RCC 7860 (cell line): ENCODE results near the gene ACOT2.
"Not testable (repeated sequence)": the region's sequence is repeated elsewhere in the genome, so short reads cannot be mapped to it uniquely, and the experiment has no call there.

Experiments used
- DNase-seq: peaks from one replicate; pipeline ENCODE4 v3.0.0-alpha.2; 2015; ENCODE audit warnings: low spot score
- FAIRE-seq: peaks from 2 replicates; lab custom pipeline; 2012; peaks lifted over from hg19 to GRCh38; lab: Jason Lieb, UNC

ACOT2 gene

DNA sequence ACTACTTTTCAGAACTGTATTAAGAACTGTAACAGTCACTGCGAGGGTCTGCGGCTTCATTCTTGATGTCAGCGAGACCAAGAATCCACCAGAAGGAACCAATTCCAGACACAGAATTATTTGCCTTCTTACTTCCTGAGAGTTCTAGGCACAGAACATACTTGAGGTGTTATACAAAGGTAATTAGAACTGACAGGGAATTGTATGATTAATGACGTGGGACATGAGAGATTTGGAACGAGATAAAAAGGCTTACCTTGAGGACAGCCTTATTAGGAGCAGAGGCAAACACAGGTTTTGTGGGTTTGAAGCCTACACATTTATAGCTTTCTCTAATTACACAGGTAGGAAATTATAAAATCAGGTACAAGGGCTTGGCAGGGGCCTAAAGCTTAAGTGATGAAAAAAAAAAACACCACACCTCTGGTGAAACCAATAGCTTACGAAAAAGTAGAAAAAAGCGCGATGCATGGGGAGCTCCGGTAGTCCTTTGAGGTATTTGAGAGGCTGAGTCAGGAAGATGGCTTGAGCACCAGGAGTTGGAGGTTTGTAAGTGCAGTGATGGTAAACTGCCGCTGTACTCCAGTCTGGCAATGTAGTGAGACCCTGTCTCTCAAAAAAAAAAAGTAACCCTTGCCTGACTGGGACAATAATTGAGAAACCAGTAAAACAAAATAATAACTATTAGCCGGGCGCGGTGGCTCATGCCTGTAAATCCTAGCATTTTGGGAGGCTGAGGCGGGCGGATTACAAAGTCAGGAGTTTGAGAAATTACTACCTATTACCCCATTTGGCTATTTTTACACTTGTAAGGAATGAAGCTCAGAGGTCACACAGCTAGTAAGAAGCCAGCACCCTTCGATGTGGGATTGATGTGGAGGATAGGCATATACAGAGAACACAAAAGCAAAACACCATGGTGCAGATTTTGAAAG, 795 bp upstream of the ACOT2 start:
- FAIRE-seq (no peak), DNase-seq (no peak)

DNA sequence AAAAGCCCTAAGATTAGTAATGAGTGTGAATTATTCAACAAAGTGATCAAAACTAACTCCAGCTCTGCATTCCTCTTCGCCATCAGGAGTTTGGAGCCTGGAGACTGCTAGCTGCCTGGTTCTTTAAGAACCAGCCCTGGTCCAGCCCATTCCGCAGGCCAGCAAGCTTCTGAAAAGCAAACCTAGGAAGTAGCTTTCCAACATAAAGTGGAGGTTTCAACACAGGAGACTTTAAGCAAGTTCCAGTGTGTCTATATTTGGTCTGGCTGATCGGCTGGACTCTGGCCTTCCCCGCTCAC, 178 bp upstream of the ACOT2 start:
- FAIRE-seq, DNase-seq: not testable (repeated sequence)

GRCh38 chr14:73570913-73571312, 1.9 kb downstream of the ACOT2 start:
- not testable (repeated sequence) for DNase-seq, FAIRE-seq

- not testable (repeated sequence) for DNase-seq, FAIRE-seq
Measured at GRCh38 chr14:73573034-73573433, 4.0 kb downstream of the ACOT2 start.

GRCh38 chr14:73573740-73574139, 4.7 kb downstream of the ACOT2 start:
- FAIRE-seq, DNase-seq: not testable (repeated sequence)

- not testable (repeated sequence) for DNase-seq, FAIRE-seq
Measured at GRCh38 chr14:73574251-73574650, 5.2 kb downstream of the ACOT2 start.

GRCh38 chr14:73576391-73576790, 7.4 kb downstream of the ACOT2 start:
- no peak for FAIRE-seq
- no peak for DNase-seq

GRCh38 chr14:73577214-73577613, 8.2 kb downstream of the ACOT2 start:
- DNase-seq, FAIRE-seq: not testable (repeated sequence)

GRCh38 chr14:73582102-73582979, 13.3 kb downstream of the ACOT2 start:
- not testable (repeated sequence) for FAIRE-seq, DNase-seq

DNA sequence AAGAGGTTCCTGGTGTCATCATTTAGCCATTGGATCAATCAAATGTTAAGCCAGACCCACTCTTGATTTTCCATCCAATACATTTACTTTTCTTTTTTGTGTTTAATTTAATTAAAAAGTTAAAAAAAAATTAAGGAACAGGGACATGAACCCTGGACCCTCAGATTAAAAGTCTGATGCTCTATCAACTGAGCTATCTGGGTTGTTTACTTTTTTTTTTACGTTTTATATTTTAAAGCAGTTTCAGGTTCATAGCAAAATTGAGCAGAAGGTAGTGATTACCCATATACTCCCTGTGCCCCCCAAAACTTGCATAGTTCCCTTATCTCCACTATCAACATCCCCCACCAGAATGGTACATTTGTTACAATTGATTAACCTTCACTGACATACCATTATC, 19.7 kb downstream of the ACOT2 start:
- no peak for DNase-seq
- FAIRE-seq = no peak

- FAIRE-seq = no peak
Measured at GRCh38 chr14:73589116-73589515, 20.1 kb downstream of the ACOT2 start.

DNA sequence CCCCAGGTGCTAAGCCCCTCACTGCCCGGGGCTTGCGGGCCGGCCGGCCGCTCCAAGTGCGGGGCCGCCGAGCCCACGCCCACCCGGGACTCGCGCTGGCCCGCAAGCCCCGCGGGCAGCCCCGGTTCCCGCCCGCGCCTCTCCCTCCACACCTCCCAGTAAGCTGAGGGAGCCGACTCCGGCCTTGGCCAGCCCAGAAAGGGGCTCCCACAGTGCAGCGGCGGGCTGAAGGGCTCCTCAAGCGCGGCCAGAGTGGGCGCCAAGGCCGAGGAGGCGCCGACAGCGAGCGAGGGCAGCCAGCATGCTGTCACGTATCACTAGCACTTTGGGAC, 21.6 kb downstream of the ACOT2 start:
- not testable (repeated sequence) for FAIRE-seq, DNase-seq

More at GRCh38 chr14:73589116-73589515, 20.1 kb downstream of the ACOT2 start:
- no peak for DNase-seq

DNA sequence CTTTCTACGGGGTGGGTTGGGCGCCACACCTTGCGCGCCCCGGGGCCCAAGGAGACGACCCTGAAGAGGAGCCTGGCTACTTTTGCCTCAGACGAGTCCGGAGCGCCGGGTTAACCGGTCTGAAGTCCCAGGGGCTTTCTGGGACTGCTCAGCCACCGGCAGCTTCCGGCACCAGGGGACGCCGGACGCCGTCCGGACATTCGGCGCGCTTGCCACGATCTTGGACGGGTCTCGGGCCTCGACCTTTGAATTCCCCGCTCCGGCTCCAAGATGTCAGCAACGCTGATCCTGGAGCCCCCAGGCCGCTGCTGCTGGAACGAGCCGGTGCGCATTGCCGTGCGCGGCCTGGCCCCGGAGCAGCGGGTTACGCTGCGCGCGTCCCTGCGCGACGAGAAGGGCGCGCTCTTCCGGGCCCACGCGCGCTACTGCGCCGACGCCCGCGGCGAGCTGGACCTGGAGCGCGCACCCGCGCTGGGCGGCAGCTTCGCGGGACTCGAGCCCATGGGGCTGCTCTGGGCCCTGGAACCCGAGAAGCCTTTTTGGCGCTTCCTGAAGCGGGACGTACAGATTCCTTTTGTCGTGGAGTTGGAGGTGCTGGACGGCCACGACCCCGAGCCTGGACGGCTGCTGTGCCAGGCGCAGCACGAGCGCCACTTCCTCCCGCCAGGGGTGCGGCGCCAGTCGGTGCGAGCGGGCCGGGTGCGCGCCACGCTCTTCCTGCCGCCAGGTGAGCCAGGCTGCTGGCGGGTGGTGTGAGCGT, 22.9 kb downstream of the ACOT2 start, which contains the start of gene ACOT4:
Gene ACOT4, plus strand, starts transcription at position 184 of the 760 bp plus-strand sequence. Its CDS starts 87 bp downstream, at position 271.
- FAIRE-seq (no peak), DNase-seq (no peak)

- no peak for FAIRE-seq
- DNase-seq = no peak
Measured at GRCh38 chr14:73594491-73594890, 25.5 kb downstream of the ACOT2 start.

GRCh38 chr14:73599499-73599898, 30.5 kb downstream of the ACOT2 start:
- FAIRE-seq = no peak
- DNase-seq = no peak

DNA sequence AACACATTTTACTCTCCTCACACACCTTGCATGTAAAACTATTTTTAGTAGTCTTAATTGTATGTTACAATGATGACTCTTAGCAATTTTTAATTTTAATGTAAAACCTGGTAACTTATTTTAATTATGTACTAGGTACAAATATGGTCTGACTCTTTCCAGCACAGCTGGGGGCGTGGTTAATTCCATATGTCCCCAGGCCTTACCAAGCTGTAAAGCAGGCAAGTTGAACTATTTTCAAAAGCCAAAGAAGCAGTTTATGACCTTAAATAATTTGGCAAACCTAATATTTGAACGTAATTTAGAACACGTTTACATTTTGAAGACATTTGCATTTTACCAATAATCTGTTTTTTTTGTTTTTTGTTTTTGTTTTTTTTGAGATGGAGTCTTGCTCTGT, 34.0 kb downstream of the ACOT2 start:
- no peak for FAIRE-seq
- DNase-seq = no peak

DNA sequence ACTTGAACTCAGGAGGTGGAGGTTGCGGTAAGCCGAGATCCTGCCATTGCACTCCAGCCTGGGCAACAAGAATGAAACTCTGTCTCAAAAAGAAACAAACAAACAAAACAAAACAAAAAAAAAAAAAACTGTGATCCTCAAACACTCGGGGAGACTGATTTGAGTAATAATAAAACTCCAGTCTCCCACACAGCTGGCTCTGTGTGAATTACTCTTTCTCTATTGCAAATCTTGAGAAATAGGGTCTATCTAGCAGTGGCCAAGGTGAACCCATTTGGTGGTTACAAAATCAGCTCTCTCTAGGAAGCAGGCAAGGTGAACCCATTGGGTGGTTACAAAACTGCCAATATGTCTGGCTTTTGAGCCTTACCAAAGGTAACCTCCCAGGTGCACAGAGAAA, 37.3 kb downstream of the ACOT2 start:
- FAIRE-seq (no peak), DNase-seq (no peak)

GRCh38 chr14:73607241-73607640, 38.2 kb downstream of the ACOT2 start:
- no peak for FAIRE-seq

DNA sequence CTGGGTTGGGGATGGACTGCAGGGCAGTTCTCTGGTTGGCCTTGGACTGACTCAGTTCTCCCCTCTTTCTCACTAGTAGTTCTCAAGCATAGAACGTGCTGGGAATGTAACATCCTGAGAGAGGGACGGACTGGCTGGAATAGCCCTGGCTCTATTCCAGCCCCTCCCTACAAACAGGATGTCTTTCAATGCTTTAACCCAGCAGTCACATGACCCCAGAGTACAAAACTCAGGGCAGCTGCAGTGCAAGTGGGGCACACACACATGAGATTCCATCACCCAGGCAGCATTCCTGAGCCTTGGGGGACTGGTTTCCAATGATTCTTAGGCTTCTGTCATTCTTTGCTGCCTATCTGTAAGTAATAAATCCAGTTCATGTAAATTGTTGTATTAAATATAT, 41.7 kb downstream of the ACOT2 start:
- DNase-seq = no peak
- no peak for FAIRE-seq

More at GRCh38 chr14:73607241-73607640, 38.2 kb downstream of the ACOT2 start:
- DNase-seq = no peak

- FAIRE-seq = no peak
- peak; percentile 8 for DNase-seq
Measured at GRCh38 chr14:73612339-73613045, 43.5 kb downstream of the ACOT2 start, which contains the start of gene ACOT6. TSS of gene ACOT6 (plus strand) at chr14:73612517. CDS start at chr14:73612572, 55 bp downstream.
